HL-60 (cell line): ENCODE results near the gene GPD1.

Experiments
- DNase-seq, 2 experiments: peaks; one replicate each; pipeline ENCODE4 v3.0.0-alpha.2; 2010 to 2020; ENCODE audit warnings: low read depth in 1 of 2, low spot score in 1 of 2
- H3K27ac ChIP-seq: fragments of 250-450 bp; sonication (Bioruptor Pico); replicated peaks from 2 replicates; pipeline ENCODE4 v1.5.1; 2020; ENCODE audit warnings: mild to moderate bottlenecking, moderate library complexity
- H3K27me3 ChIP-seq: fragments of 250-450 bp; sonication (Bioruptor Pico); 2 replicates; pipeline ENCODE4 v1.5.1; 2021; ENCODE audit warnings: mild to moderate bottlenecking, moderate library complexity; ENCODE audit not compliant: insufficient read depth, poor library complexity, severe bottlenecking
- H3K4me3 ChIP-seq: replicated peaks from 2 replicates; pipeline ENCODE4 v1.5.1; 2011; ENCODE audit warnings: mild to moderate bottlenecking, control low read depth, low read length; ENCODE audit not compliant: insufficient read depth
- CTCF ChIP-seq: IDR thresholded peaks from one replicate; pipeline ENCODE4 v1.5.1; 2011; ENCODE audit warnings: low read length, control low read depth, inconsistent platforms; ENCODE audit not compliant: insufficient read depth
- GABPA ChIP-seq: IDR thresholded peaks from 2 replicates; pipeline ENCODE4 v1.6.1; 2012; ENCODE audit warnings: low read depth
- POLR2AphosphoS5 ChIP-seq: IDR thresholded peaks from 2 replicates; pipeline ENCODE4 v1.6.1; 2012; ENCODE audit warnings: low read depth
- REST ChIP-seq: IDR thresholded peaks from 2 replicates; pipeline ENCODE4 v1.6.1; 2012; ENCODE audit warnings: low read depth; ENCODE audit not compliant: insufficient replicate concordance
- SPI1 ChIP-seq: IDR thresholded peaks from 2 replicates; pipeline ENCODE4 v1.6.1; 2012; ENCODE audit warnings: low read depth, mild to moderate bottlenecking, borderline replicate concordance

Gene GPD1

GRCh38 chr12:50087151-50087550, 16.7 kb upstream of the GPD1 start:
- H3K27me3 ChIP-seq = no peaks in the 10 kb centered on the region
- H3K4me3 ChIP-seq = no peak overlapping the region
- DNase-seq = no peak
- TF ChIP-seq POLR2AphosphoS5 (no peak), REST (no peak), SPI1 (no peak), CTCF (no peak), GABPA (no peak)
- H3K27ac ChIP-seq = no peak overlapping the region

GRCh38 chr12:50087995-50088394, 15.8 kb upstream of the GPD1 start:
- H3K27ac ChIP-seq = no peak overlapping the region
- DNase-seq = no peak
- H3K4me3 ChIP-seq = no peak overlapping the region
- TF ChIP-seq CTCF (no peak), REST (no peak), GABPA (no peak), SPI1 (no peak), POLR2AphosphoS5 (no peak)
- H3K27me3 ChIP-seq = no peaks in the 10 kb centered on the region

- peak in 1 of 2 experiments; percentile 58 for DNase-seq
Observed at GRCh38 chr12:50088577-50089335, 15.1 kb upstream of the GPD1 start.

More at GRCh38 chr12:50088577-50089335, 15.1 kb upstream of the GPD1 start:
- TF ChIP-seq REST = no peak
- TF ChIP-seq POLR2AphosphoS5 = no peak
- TF ChIP-seq GABPA = no peak
- peak; percentile 83 for TF ChIP-seq CTCF
- TF ChIP-seq SPI1 = 0 out of 2 replicates have a peak, but pooled peaks have one; percentile 47
- no peak overlapping the region for H3K4me3 ChIP-seq
- no peak overlapping the region for H3K27ac ChIP-seq
- no peaks in the 10 kb centered on the region for H3K27me3 ChIP-seq
